Aorta (tissue), 5 donors: ENCODE measurements around the gene NMNAT1. TPM values are rescaled to one million over a fixed set of nuclear protein-coding genes. Genes with fewer than 3 reads are reported as not detected.

ENCODE experiments used
- ATAC-seq: fragments of 200-7000 bp; cut with Tn5 transposase; one replicate; pipeline ENCODE4 v1.9.1; 2022; ENCODE audit warnings: moderate library complexity; ENCODE audit not compliant: low FRiP score
- DNase-seq, 2 donors: peaks; one replicate each; pipeline ENCODE4 v3.0.0-alpha.2; 2020
- H3K27ac ChIP-seq, 2 donors: one replicate each; pipeline ENCODE4 v1.5.1; 2013; ENCODE audit warnings: low read length in 2 of 2, mild to moderate bottlenecking in 2 of 2, moderate library complexity in 2 of 2, control low read depth in 1 of 2, inconsistent platforms in 1 of 2, low read depth in 1 of 2
- H3K27me3 ChIP-seq, 2 donors: one replicate each; pipeline ENCODE4 v1.6.1; 2013; ENCODE audit warnings: control low read depth in 1 of 2, low read length in 1 of 2, mild to moderate bottlenecking in 1 of 2, moderate library complexity in 1 of 2; ENCODE audit not compliant: insufficient read depth in 2 of 2, control insufficient read depth in 1 of 2
- H3K36me3 ChIP-seq, 2 donors: one replicate each; pipeline ENCODE4 v1.6.1; 2013; ENCODE audit warnings: control low read depth in 1 of 2, low read length in 1 of 2, mild to moderate bottlenecking in 1 of 2; ENCODE audit not compliant: insufficient read depth in 2 of 2, control insufficient read depth in 1 of 2
- H3K4me1 ChIP-seq, 2 donors: one replicate each; pipeline ENCODE4 v1.6.1; 2013; ENCODE audit warnings: low read length in 2 of 2, control low read depth in 1 of 2, mild to moderate bottlenecking in 1 of 2, moderate library complexity in 1 of 2; ENCODE audit not compliant: insufficient read depth in 2 of 2, control insufficient read depth in 1 of 2
- H3K4me3 ChIP-seq, 2 donors: one replicate each; pipeline ENCODE4 v1.5.1; 2013; ENCODE audit warnings: low read length in 2 of 2, control low read depth in 1 of 2, mild to moderate bottlenecking in 1 of 2
- H3K9me3 ChIP-seq: one replicate; pipeline ENCODE4 v1.6.1; 2013; ENCODE audit warnings: mild to moderate bottlenecking, low read length; ENCODE audit not compliant: control insufficient read depth
- WGBS, 2 donors: extraction: QIAGEN DNeasy Blood & Tissue Kit; methylation state at CpG; one replicate each; pipeline ENCODE4 v1.1.7; 2013; 5-methylcytosine and 5-hydroxymethylcytosine counted together
- intact Hi-C, 2 donors: fragments of 100-400 bp; cut with DNase I; formaldehyde crosslinking; loops; one replicate each; pipeline versions ENCODE4 v1.14.2 to v1.15.0; 2022
- microRNA-seq, 2 donors: library from miRNA; unstranded; fragments of <30 nt; microRNA quantifications; one replicate each; pipeline ENCODE4 v1.2.0, GENCODE V29; 2020
- polyA plus RNA-seq, 2 donors: library from polyadenylated mRNA; stranded (reverse); fragments of 200-250 nt; gene quantifications; one replicate each; pipeline ENCODE4 v1.2.3, GENCODE V29; 2013
- total RNA-seq, 2 donors: library from RNA; stranded (reverse); fragmentation: NEBNext Ultra II Directional; extraction: Animal tissue kit (Norgen Biotek cat#: 25700); gene quantifications; one replicate each; pipeline ENCODE4 v1.2.1, GENCODE V29; 2021
- donor health status: healthy with polysubstance abuse.
- donor health status: Bipolar disorder and iron deficiency.
- donor health status: DM: no; HTN: no; CAD: no.
- donor health status: DM: no; HTN: no; CAD: no.
- donor health status: DM: yes; HTN: yes; CAD: no.

The NMNAT1 gene
- total and polyA plus RNA-seq, 4 donors: 3.3 to 11.2 (median 5.1) TPM

DNA sequence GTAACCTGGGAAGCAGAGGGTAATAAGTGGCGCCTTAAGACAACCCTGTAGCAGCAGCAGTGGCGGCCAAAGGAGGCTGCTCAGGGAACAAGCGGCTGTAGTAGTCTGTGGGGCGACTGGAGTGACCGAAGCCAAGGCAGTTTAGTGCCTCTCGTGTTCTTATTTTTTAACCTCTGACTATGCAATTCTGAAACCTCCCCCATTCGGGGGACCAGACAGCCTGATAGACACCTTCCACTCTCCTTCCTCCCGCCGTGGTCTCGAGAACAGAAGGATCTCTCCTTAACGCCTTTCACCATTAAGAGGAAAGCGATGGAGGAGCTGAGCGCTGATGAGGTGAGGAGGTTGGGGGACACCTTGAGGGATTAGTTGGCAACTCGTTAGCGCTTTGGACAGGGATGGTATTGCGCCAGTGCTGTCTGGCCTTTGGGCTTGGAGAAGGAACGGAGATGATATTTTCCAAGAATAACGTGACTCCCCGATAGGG lies 90.1 kb downstream of the NMNAT1 start:
- Histone ChIP-seq H3K36me3 (no peaks in the 10 kb centered on the region), H3K4me3 (peak overlapping the region; percentile 55 to 89), H3K9me3 (no peaks in the 10 kb centered on the region), H3K4me1 (no peaks in the 10 kb centered on the region), H3K27ac (peak overlapping the region; percentile 37 to 76), H3K27me3 (no peaks in the 10 kb centered on the region)
- WGBS, 2 donors: 0% methylated on average over 19 of the region's 19 CpGs
- ATAC-seq (peak; percentile 61), DNase-seq (no peak)
- intact Hi-C loops: loop anchor here (2.0 to 5.0 kb wide), 6 partner anchors 75 to 156 kb away; partner anchors contain the start of genes LZIC (in 1 of the 2) and NMNAT1 (in 1 of the 2)

Small RNA genes lying within 50 kb of the gene (microRNA-seq; reads per million reads assigned to microRNA genes)
- 0.60 to 0.99 reads per million in 2 donors for gene MIR5697

Other genes starting within 250 kb of the NMNAT1 start
- gene CLSTN1, start 119.5 kb upstream of the NMNAT1 start, total RNA-seq: 100 to 1,000 TPM in 1 of 2 donors, 10 to 100 TPM in 1; 85.3 to 113 TPM
- 10 to 100 TPM; 17.0 to 63.3 TPM for gene CLSTN1, start 119.5 kb upstream of the NMNAT1 start, polyA plus RNA-seq
- 10 to 100 TPM; 17.5 to 18.8 TPM for gene CTNNBIP1, start 33.2 kb upstream of the NMNAT1 start, total RNA-seq
- 10 to 100 TPM in 1 of 2 donors, 1 to 10 TPM in 1; 8.4 to 11.1 TPM for gene CTNNBIP1, start 33.2 kb upstream of the NMNAT1 start, polyA plus RNA-seq
- 10 to 100 TPM; 25.8 to 30.7 TPM for gene LZIC, start 84 bp upstream of the NMNAT1 start, total RNA-seq
- gene LZIC, start 84 bp upstream of the NMNAT1 start, polyA plus RNA-seq: 10 to 100 TPM; 14.7 to 23.4 TPM
- gene RBP7, start 53.8 kb downstream of the NMNAT1 start, total RNA-seq: 10 to 100 TPM in 1 of 2 donors, 1 to 10 TPM in 1; 7.6 to 30.2 TPM
- gene RBP7, start 53.8 kb downstream of the NMNAT1 start, polyA plus RNA-seq: 10 to 100 TPM in 1 of 2 donors, 1 to 10 TPM in 1; 3.9 to 35.1 TPM
- 10 to 100 TPM; 46.9 to 54.8 TPM for gene UBE4B, start 89.5 kb downstream of the NMNAT1 start, total RNA-seq
- gene UBE4B, start 89.5 kb downstream of the NMNAT1 start, polyA plus RNA-seq: 10 to 100 TPM; 11.6 to 29.9 TPM